Measurements from ENCODE around the gene KLHL11.
"Not testable (repeated sequence)": the region's sequence is repeated elsewhere in the genome, so short reads cannot be mapped to it uniquely, and the experiment has no call there.

GRCh38 chr17:41829961-41830360 lies 35.3 kb downstream of the KLHL11 start:
- not testable (repeated sequence) for TF ChIP-seq POLR2A (IDR thresholded peaks at IDR 0.05)
- TF ChIP-seq, protein P1, sequence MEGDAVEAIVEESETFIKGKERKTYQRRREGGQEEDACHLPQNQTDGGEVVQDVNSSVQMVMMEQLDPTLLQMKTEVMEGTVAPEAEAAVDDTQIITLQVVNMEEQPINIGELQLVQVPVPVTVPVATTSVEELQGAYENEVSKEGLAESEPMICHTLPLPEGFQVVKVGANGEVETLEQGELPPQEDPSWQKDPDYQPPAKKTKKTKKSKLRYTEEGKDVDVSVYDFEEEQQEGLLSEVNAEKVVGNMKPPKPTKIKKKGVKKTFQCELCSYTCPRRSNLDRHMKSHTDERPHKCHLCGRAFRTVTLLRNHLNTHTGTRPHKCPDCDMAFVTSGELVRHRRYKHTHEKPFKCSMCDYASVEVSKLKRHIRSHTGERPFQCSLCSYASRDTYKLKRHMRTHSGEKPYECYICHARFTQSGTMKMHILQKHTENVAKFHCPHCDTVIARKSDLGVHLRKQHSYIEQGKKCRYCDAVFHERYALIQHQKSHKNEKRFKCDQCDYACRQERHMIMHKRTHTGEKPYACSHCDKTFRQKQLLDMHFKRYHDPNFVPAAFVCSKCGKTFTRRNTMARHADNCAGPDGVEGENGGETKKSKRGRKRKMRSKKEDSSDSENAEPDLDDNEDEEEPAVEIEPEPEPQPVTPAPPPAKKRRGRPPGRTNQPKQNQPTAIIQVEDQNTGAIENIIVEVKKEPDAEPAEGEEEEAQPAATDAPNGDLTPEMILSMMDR (IDR thresholded peaks at IDR 0.05), result not testable (repeated sequence)
